SU-DHL-6 (cell line): ENCODE data around the gene FBXL20.

ENCODE experiments used
- H2AFZ ChIP-seq: fragments of 200-600 bp; sonication (generic); 2 replicates; pipeline ENCODE4 v1.6.1; 2014; ENCODE audit warnings: low read depth, mild to moderate bottlenecking, moderate library complexity, mixed read lengths, antibody characterized with exemption, low read length; ENCODE audit not compliant: severe bottlenecking
- H3F3A ChIP-seq: fragments of 200-600 bp; shearing (Covaris generic); 2 replicates; pipeline ENCODE4 v1.6.0; 2016; ENCODE audit warnings: antibody characterized with exemption, mild to moderate bottlenecking; ENCODE audit not compliant: insufficient read depth
- H3K27ac ChIP-seq: fragments of 200-600 bp; sonication (generic); 2 replicates; pipeline ENCODE4 v1.5.1; 2016; ENCODE audit warnings: low read depth, mild to moderate bottlenecking, low read length, moderate library complexity, mixed read lengths
- H3K27me3 ChIP-seq: fragments of 200-600 bp; sonication (generic), shearing (Covaris generic); 2 replicates; pipeline ENCODE4 v1.6.0; 2014; ENCODE audit warnings: mild to moderate bottlenecking, low read length
- H3K36me3 ChIP-seq: fragments of 200-600 bp; sonication (generic); 2 replicates; pipeline ENCODE4 v1.6.1; 2014; ENCODE audit warnings: mild to moderate bottlenecking, low read length, mixed read lengths
- H3K4me2 ChIP-seq: fragments of 300-600, 200-600 bp; shearing (Covaris generic), sonication (generic); 2 replicates; pipeline ENCODE4 v1.6.0; 2014; ENCODE audit warnings: low read length, low read depth, mild to moderate bottlenecking; ENCODE audit not compliant: poor library complexity, severe bottlenecking
- H3K4me3 ChIP-seq: fragments of 200-600 bp; sonication (generic); 2 replicates; pipeline ENCODE4 v1.5.1; 2014; ENCODE audit warnings: antibody characterized with exemption, low read length, mild to moderate bottlenecking, mixed read lengths; ENCODE audit not compliant: insufficient read depth, poor library complexity, severe bottlenecking
- H3K79me2 ChIP-seq: fragments of 200-600 bp; sonication (generic); 2 replicates; pipeline ENCODE4 v1.6.1; 2014; ENCODE audit warnings: mild to moderate bottlenecking, low read length, moderate library complexity; ENCODE audit not compliant: insufficient read depth
- H3K9ac ChIP-seq: fragments of 200-600 bp; sonication (generic); 2 replicates; pipeline ENCODE4 v1.7.0; 2014; ENCODE audit warnings: mild to moderate bottlenecking, low read length
- H3K9me2 ChIP-seq: fragments of 200-600 bp; sonication (generic); replicated peaks from 2 replicates; pipeline ENCODE4 v1.6.1; 2014; ENCODE audit warnings: low read length; ENCODE audit not compliant: insufficient read depth
- H3K9me3 ChIP-seq: fragments of 200-600 bp; sonication (generic); 2 replicates; pipeline ENCODE4 v1.6.1; 2014; ENCODE audit warnings: low read length, mixed read lengths; ENCODE audit not compliant: insufficient read depth
- H4K20me1 ChIP-seq: fragments of 200-600 bp; sonication (generic); 2 replicates; pipeline ENCODE4 v1.6.1; 2014; ENCODE audit warnings: low read depth, mild to moderate bottlenecking, antibody characterized with exemption, low read length, moderate library complexity, mixed read lengths
- EZH2phosphoT487 ChIP-seq: fragments of 200-600 bp; sonication (generic), shearing (Covaris generic); conservative IDR thresholded peaks from 2 replicates; pipeline ENCODE4 v1.6.1; 2018; ENCODE audit warnings: mild to moderate bottlenecking, antibody characterized with exemption, low read length, moderate library complexity, mixed read lengths
- TF ChIP-seq, protein P1 (sequence below): fragments of 200-600 bp; sonication (generic); IDR thresholded peaks from one replicate; pipeline ENCODE4 v1.5.1; 2017; ENCODE audit warnings: antibody characterized with exemption, mild to moderate bottlenecking, low read length, moderate library complexity; ENCODE audit not compliant: insufficient read depth, poor library complexity, severe bottlenecking

The FBXL20 gene

DNA sequence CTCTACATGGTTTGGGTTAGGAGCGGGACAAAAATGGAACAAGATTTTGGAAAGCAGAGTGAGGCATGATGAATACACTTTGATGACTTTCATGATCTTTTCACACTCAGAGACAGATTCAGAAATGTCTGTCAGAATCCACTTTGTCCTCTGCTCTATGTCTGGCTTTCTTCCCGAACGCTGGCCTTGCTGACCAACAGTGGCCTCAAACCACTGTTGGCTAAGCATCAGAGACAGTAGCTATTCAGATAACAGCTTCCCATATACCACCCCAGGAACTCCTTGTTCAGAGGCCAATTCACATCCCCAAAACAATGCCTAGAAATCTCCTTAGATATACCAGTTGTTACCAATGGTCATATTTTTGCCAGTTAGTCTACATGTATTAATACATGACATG is 40.9 kb downstream of the FBXL20 start:
- Histone ChIP-seq H4K20me1 (peaks cover 3% of the 10 kb centered on the region; the same call in 1 of the 2 replicates), H3K79me2 (no peaks in the 10 kb centered on the region), H3K9me3 (no peaks in the 10 kb centered on the region), H3K4me3 (no peak overlapping the region), H3K27ac (no peak overlapping the region), H3K9me2 (no peaks in the 10 kb centered on the region), H3F3A (no peaks in the 10 kb centered on the region), H3K27me3 (no peaks in the 10 kb centered on the region), H3K36me3 (no peaks in the 10 kb centered on the region), H2AFZ (no peak overlapping the region), H3K4me2 (no peak overlapping the region), H3K9ac (no peak overlapping the region)
- no peak for TF ChIP-seq EZH2phosphoT487
- TF ChIP-seq, protein P1, sequence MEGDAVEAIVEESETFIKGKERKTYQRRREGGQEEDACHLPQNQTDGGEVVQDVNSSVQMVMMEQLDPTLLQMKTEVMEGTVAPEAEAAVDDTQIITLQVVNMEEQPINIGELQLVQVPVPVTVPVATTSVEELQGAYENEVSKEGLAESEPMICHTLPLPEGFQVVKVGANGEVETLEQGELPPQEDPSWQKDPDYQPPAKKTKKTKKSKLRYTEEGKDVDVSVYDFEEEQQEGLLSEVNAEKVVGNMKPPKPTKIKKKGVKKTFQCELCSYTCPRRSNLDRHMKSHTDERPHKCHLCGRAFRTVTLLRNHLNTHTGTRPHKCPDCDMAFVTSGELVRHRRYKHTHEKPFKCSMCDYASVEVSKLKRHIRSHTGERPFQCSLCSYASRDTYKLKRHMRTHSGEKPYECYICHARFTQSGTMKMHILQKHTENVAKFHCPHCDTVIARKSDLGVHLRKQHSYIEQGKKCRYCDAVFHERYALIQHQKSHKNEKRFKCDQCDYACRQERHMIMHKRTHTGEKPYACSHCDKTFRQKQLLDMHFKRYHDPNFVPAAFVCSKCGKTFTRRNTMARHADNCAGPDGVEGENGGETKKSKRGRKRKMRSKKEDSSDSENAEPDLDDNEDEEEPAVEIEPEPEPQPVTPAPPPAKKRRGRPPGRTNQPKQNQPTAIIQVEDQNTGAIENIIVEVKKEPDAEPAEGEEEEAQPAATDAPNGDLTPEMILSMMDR: no peak

DNA sequence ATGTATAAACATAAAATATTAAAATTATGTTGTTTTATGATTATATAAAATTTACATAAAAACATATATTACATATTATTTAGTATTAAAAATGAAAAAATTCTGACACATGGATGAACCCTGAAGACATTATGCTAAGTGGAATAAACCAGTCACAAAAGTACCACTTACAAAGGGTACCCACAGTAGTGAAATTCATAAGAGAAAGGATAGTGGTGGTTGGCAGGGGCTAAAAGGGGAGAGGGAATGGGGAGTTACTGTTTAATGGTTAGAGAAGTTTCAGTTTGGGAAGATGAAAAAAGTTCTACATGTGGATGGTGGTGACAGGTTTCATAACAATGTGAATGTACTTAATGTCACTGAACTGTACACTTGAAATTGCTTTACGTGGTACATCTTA is 41.4 kb downstream of the FBXL20 start:
- Histone ChIP-seq H3F3A (no peaks in the 10 kb centered on the region), H3K36me3 (no peaks in the 10 kb centered on the region), H3K27ac (no peak overlapping the region), H3K9me2 (no peaks in the 10 kb centered on the region), H3K9ac (no peak overlapping the region), H4K20me1 (peaks cover under 1% of the 10 kb centered on the region; the same call in 1 of the 2 replicates), H2AFZ (no peak overlapping the region), H3K4me2 (no peak overlapping the region), H3K9me3 (no peaks in the 10 kb centered on the region), H3K4me3 (no peak overlapping the region), H3K27me3 (no peaks in the 10 kb centered on the region), H3K79me2 (no peaks in the 10 kb centered on the region)
- TF ChIP-seq, protein P1: no peak
- TF ChIP-seq EZH2phosphoT487: no peak

DNA sequence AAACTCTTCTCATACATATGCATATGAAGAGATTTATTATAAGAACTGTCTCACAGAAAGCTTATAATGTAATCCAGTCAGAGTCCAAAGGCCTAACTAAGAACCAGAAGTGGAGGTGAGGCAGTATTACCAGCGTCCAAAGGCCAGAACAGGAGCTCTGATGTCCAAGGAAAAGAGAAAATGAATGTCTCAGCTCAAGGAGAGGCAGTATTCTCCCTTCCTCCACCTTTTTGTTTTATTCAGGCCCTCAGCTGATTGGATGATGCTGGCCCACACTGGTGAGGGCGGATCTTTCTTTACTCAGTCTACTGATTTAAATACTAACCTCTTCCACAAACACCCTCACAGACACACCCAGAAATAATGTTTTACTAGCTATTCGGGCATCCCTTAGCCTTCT is 43.4 kb downstream of the FBXL20 start:
- Histone ChIP-seq H3K9me3 (no peaks in the 10 kb centered on the region), H3K4me2 (no peak overlapping the region), H4K20me1 (no peaks in the 10 kb centered on the region; the same call in 1 of the 2 replicates), H3K36me3 (no peaks in the 10 kb centered on the region), H3K27ac (no peak overlapping the region), H3K9me2 (no peaks in the 10 kb centered on the region), H2AFZ (no peak overlapping the region), H3K79me2 (no peaks in the 10 kb centered on the region), H3K27me3 (no peaks in the 10 kb centered on the region), H3F3A (no peaks in the 10 kb centered on the region), H3K4me3 (no peak overlapping the region), H3K9ac (no peak overlapping the region)
- TF ChIP-seq, protein P1: no peak
- TF ChIP-seq EZH2phosphoT487: no peak
